ENCODE results near the gene TMEM169.

The TMEM169 gene

GRCh38 chr2:216043949-216044348, 37.8 kb upstream of the TMEM169 start:
- TF ChIP-seq, protein P1, sequence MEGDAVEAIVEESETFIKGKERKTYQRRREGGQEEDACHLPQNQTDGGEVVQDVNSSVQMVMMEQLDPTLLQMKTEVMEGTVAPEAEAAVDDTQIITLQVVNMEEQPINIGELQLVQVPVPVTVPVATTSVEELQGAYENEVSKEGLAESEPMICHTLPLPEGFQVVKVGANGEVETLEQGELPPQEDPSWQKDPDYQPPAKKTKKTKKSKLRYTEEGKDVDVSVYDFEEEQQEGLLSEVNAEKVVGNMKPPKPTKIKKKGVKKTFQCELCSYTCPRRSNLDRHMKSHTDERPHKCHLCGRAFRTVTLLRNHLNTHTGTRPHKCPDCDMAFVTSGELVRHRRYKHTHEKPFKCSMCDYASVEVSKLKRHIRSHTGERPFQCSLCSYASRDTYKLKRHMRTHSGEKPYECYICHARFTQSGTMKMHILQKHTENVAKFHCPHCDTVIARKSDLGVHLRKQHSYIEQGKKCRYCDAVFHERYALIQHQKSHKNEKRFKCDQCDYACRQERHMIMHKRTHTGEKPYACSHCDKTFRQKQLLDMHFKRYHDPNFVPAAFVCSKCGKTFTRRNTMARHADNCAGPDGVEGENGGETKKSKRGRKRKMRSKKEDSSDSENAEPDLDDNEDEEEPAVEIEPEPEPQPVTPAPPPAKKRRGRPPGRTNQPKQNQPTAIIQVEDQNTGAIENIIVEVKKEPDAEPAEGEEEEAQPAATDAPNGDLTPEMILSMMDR (conservative IDR thresholded peaks at IDR 0.05; ENCODE audit: control insufficient read depth, insufficient read depth, low read depth, low read length): no peak
- no peak overlapping the region for H3K4me3 ChIP-seq (ENCODE audit: control insufficient read depth, low read depth, low read length)
- no peak for DNase-seq (ENCODE audit: low read depth)

DNA sequence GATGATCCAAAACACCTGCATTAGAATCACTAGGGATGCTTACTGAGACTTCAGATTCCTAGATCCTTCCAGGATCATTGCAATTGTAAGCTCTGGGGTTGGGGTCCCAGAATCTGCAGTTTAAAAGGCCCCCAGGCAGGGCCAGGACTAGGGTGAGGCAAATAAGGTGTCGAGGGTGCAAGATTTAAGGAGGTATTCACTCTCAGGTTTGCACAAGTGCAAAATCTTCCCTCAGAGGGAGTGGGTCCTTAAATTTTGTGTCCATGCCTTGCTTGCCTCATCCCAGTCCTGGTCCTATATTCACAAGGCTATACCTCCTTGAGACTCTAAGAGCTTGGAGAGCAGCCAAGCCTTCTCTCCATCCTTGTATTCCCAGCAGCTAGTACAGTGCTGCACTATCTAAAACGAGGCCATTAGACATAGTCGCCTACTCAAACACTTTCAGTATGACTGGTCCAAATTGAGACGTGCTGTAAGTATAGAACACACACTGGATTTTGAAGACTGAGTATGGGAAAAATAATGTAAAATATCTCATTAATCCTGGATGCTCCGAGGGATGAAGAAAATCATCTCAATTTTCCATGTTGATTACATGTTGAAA, 36.7 kb upstream of the TMEM169 start:
- TF ChIP-seq, protein P1 (conservative IDR thresholded peaks at IDR 0.05; ENCODE audit: control insufficient read depth, insufficient read depth, low read depth, low read length): no peak
- no peak for DNase-seq (ENCODE audit: low read depth)
- no peak overlapping the region for H3K4me3 ChIP-seq (ENCODE audit: control insufficient read depth, low read depth, low read length)

DNA sequence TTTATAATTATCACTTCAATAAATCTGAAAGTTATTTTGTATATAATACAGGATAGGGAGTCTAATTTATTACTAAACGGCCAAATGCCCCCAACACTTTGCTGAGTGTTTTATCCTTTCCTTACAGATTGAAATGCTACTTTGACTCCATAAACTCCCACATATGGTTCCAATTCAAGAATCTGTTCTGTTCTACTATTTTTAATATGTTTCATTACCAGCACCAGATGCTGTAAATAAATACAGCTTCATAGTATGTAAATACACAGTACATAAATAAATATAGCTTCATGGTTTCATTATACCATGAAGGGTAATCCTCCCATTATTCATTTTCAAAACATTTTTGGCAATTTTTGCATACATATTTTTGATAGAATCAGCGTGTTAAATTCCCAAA, 34.3 kb upstream of the TMEM169 start:
- no peak overlapping the region for H3K4me3 ChIP-seq (ENCODE audit: control insufficient read depth, low read depth, low read length)
- TF ChIP-seq, protein P1 (conservative IDR thresholded peaks at IDR 0.05; ENCODE audit: control insufficient read depth, insufficient read depth, low read depth, low read length): no peak
- no peak for DNase-seq (ENCODE audit: low read depth)

DNA sequence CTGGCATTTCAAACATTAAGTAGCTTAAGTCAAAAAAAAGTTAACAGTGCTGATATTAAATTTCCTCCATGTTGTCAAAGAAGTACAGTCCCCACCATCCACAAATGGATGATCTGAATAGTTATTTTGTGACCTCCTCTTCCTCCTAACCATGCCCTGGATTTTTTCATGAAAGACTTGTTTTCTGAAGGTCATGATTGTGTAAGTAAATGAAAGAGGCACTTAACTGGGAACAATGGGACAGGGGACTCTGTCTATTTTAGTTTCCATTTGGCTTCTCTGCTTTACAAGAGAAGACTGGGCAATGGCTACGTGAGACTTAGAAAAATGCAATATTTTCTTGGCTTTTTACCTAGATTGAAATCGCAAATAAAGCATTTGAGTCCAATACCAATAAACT, 32.3 kb upstream of the TMEM169 start:
- TF ChIP-seq, protein P1 (conservative IDR thresholded peaks at IDR 0.05; ENCODE audit: control insufficient read depth, insufficient read depth, low read depth, low read length): no peak
- DNase-seq (ENCODE audit: low read depth): no peak
- no peak overlapping the region for H3K4me3 ChIP-seq (ENCODE audit: control insufficient read depth, low read depth, low read length)

DNA sequence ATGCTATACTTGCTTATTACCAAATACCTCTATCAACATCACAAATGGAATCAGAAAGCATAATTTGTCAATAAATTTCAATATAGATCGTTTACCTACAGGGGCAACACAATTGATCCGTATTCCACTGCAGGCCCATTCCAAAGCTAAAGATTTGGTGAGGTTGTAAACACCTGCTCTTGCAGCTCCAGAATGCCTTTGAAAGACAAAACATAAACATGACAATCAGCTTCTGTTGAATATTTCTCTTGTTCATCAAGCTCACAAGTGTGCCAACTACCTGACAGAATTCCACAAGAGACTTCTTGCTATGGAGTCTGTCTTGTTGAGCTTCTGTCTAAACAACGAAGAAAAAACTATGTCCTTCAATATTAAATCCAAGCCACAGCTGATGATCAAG, 30.4 kb upstream of the TMEM169 start:
- no peak for DNase-seq (ENCODE audit: low read depth)
- H3K4me3 ChIP-seq (ENCODE audit: control insufficient read depth, low read depth, low read length): no peak overlapping the region
- TF ChIP-seq, protein P1 (conservative IDR thresholded peaks at IDR 0.05; ENCODE audit: control insufficient read depth, insufficient read depth, low read depth, low read length): no peak

- H3K4me3 ChIP-seq (ENCODE audit: control insufficient read depth, low read depth, low read length): no peak overlapping the region
- TF ChIP-seq, protein P1 (conservative IDR thresholded peaks at IDR 0.05; ENCODE audit: control insufficient read depth, insufficient read depth, low read depth, low read length): no peak
- DNase-seq (ENCODE audit: low read depth): no peak
Measured at GRCh38 chr2:216052420-216052819, 29.3 kb upstream of the TMEM169 start.

GRCh38 chr2:216055680-216056079, 26.0 kb upstream of the TMEM169 start:
- no peak for DNase-seq (ENCODE audit: low read depth)
- TF ChIP-seq, protein P1 (conservative IDR thresholded peaks at IDR 0.05; ENCODE audit: control insufficient read depth, insufficient read depth, low read depth, low read length): no peak
- no peak overlapping the region for H3K4me3 ChIP-seq (ENCODE audit: control insufficient read depth, low read depth, low read length)

All from fibroblast of mammary gland (primary cell).